Duodenal mucosa (tissue), 2 donors: ENCODE data around the gene RDH11.
"Not testable (repeated sequence)": the region's sequence is repeated elsewhere in the genome, so short reads cannot be mapped to it uniquely, and the experiment has no call there.

ENCODE experiments used
- H3K27ac ChIP-seq: one replicate; pipeline ENCODE4 v1.7.0; 2013; ENCODE audit warnings: low read depth, low read length
- H3K27me3 ChIP-seq, 2 donors: one replicate each; pipeline ENCODE4 v1.7.0; 2013; ENCODE audit warnings: low read length in 2 of 2, control low read depth in 1 of 2; ENCODE audit not compliant: insufficient read depth in 2 of 2, control insufficient read depth in 1 of 2
- H3K36me3 ChIP-seq, 2 donors: one replicate each; pipeline ENCODE4 v1.7.0; 2013; ENCODE audit warnings: low read length in 2 of 2, control low read depth in 1 of 2; ENCODE audit not compliant: insufficient read depth in 2 of 2, control insufficient read depth in 1 of 2
- H3K4me1 ChIP-seq, 2 donors: one replicate each; pipeline ENCODE4 v1.7.0; 2013; ENCODE audit warnings: low read length in 2 of 2, control low read depth in 1 of 2; ENCODE audit not compliant: insufficient read depth in 2 of 2, control insufficient read depth in 1 of 2
- H3K4me3 ChIP-seq, 2 donors: one replicate each; pipeline ENCODE4 v1.7.0; 2013; ENCODE audit warnings: low read length in 2 of 2, low read depth in 1 of 2
- H3K9ac ChIP-seq, 2 donors: one replicate each; pipeline ENCODE4 v1.7.0; 2013; ENCODE audit warnings: low read length in 2 of 2, low read depth in 1 of 2
- H3K9me3 ChIP-seq, 2 donors: one replicate each; pipeline ENCODE4 v1.7.0; 2013; ENCODE audit warnings: low read length in 2 of 2, control low read depth in 1 of 2; ENCODE audit not compliant: control insufficient read depth in 1 of 2

The RDH11 gene

DNA sequence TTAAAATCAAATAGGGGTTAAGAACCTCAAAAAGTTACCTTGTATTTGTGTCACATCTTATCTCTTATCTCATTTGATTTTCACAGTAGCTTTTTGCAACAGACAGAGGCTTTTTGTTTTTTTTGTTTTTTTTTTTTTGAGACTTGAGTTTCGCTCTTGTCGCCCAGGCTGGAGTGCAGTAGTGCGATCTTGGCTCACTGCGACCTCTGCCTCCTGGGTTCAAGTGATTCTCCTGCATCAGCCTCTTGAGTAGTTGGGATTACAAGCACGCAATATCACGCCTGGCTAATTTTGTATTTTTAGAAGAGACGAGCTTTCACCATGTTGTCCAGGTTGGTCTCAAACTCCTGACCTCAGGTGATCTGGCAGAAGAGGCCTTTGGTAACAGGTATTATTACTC lies 31.8 kb upstream of the RDH11 start:
- no peak overlapping the region for H3K27ac ChIP-seq

DNA sequence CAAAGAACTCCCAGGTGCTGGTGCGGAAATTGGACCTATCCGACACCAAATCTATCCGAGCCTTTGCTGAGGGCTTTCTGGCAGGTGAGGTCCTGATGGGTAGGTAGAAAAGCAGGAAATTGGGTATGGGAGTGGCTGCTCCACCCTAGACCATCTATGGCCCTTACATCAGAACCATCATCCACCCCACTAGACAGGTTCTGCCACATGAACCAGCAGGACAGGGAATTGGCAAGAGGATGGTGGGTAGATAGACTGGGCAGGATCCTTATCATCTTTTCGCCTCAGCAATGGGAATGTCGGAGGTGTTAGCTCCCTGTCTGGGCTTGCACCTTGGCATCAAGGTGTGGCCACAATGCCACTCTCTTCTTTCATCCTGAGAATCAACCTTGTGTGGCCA lies 29.6 kb upstream of the RDH11 start:
- Histone ChIP-seq H3K27ac (no peak overlapping the region), H3K9me3 (no peaks in the 10 kb centered on the region), H3K36me3 (no peaks in the 10 kb centered on the region), H3K27me3 (peaks cover 0 to 5% of the 10 kb centered on the region in 2 donors), H3K9ac (no peak overlapping the region), H3K4me1 (peaks cover 14% of the 10 kb centered on the region in 2 donors), H3K4me3 (no peak overlapping the region)

More for the DNA sequence above, 31.8 kb upstream of the RDH11 start:
- H3K9me3 ChIP-seq, result no peaks in the 10 kb centered on the region
- peaks cover 0 to 5% of the 10 kb centered on the region in 2 donors for H3K27me3 ChIP-seq
- H3K4me1 ChIP-seq, result peaks cover 14% of the 10 kb centered on the region in 2 donors
- no peak overlapping the region for H3K4me3 ChIP-seq
- no peaks in the 10 kb centered on the region for H3K36me3 ChIP-seq
- H3K9ac ChIP-seq, result no peak overlapping the region

DNA sequence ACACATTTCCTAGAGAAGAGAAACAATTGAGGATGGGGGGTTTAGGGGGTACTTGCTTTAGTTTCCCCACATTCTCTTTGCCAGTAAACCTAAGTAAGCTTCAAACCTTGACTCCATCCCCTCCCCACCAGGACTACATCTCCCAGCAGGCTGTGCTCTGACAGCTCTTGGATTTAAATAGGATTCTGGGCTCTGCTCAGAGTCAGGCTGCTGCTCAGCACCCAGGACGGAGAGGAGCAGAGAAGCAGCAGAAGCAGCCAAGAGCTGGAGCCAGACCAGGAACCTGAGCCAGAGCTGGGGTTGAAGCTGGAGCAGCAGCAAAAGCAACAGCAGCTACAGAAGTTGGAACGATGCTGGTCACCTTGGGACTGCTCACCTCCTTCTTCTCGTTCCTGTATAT lies 26.7 kb upstream of the RDH11 start:
- no peak overlapping the region for H3K27ac ChIP-seq
- H3K4me3 ChIP-seq, result no peak overlapping the region
- H3K36me3 ChIP-seq, result no peaks in the 10 kb centered on the region

DNA sequence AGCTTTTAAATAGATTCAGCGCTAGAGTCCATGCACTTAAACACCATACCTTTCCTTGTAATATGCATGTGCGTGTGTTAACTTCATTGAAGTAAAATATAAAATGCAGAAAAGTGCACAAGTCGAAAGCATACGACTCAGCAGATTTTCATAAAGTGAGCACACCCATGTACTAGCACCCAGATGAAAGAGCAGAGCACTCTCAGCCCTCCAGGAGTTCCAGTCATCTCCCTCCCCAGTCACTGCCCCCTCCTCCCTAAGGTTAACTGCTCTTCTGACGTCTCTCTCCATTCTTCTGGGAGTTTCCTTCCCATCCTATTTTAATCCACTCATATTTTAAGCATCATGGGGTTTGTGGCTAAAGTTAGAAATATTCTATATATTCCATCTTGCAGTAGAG lies 26.3 kb upstream of the RDH11 start:
- Histone ChIP-seq H3K4me1 (no peaks in the 10 kb centered on the region), H3K9ac (no peak overlapping the region), H3K27me3 (peaks cover 0 to 5% of the 10 kb centered on the region in 2 donors), H3K4me3 (no peak overlapping the region), H3K9me3 (no peaks in the 10 kb centered on the region), H3K36me3 (no peaks in the 10 kb centered on the region), H3K27ac (no peak overlapping the region)

More for the DNA sequence above, 26.7 kb upstream of the RDH11 start:
- Histone ChIP-seq H3K4me1 (no peaks in the 10 kb centered on the region), H3K27me3 (peaks cover 0 to 5% of the 10 kb centered on the region in 2 donors), H3K9me3 (no peaks in the 10 kb centered on the region), H3K9ac (no peak overlapping the region)

DNA sequence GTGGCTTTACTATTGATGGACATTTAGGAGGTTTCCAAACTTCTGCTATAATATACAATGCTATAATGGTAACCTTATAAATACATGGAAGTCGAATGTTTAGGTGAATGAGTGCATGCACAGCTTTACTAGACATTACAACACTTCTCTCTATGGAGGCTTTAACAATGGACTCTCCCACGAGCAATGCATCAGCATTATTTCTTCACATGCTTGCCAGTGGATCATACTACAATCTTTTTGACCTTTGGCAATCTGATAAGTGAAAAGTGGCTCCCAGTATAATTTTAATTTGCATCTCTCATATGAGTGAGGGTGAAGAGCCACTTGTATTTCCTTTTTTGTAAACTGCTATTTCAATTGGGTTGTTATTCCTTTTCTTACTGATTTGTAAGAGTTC lies 24.3 kb upstream of the RDH11 start:
- H3K9me3 ChIP-seq, result no peaks in the 10 kb centered on the region
- H3K9ac ChIP-seq, result no peak overlapping the region
- H3K36me3 ChIP-seq, result no peaks in the 10 kb centered on the region
- H3K27ac ChIP-seq, result no peak overlapping the region
- no peak overlapping the region for H3K4me3 ChIP-seq
- no peaks in the 10 kb centered on the region for H3K27me3 ChIP-seq
- no peaks in the 10 kb centered on the region for H3K4me1 ChIP-seq

DNA sequence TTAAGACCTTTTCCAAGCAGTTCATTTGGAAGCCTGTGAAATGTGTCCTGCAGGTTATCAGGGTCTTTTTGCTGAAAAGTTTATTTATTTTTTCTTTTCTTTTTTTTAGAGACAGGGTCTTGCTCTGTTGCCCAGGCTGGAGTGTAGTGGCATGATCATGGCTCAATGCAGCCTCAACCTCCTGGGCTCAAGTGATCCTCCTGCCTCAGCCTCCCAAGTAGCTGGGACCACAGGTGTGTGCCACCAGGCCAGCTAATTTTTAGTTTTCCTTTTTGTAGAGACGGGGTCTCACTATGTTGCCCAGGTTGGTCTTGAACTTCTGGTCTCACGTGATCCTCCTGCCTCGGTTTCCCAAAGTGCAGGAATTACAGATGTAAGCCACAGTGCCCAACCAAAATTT lies 23.8 kb upstream of the RDH11 start:
- H3K27ac ChIP-seq, H3K27me3 ChIP-seq, H3K36me3 ChIP-seq, H3K9me3 ChIP-seq, H3K4me1 ChIP-seq, H3K9ac ChIP-seq, H3K4me3 ChIP-seq: not testable (repeated sequence)

DNA sequence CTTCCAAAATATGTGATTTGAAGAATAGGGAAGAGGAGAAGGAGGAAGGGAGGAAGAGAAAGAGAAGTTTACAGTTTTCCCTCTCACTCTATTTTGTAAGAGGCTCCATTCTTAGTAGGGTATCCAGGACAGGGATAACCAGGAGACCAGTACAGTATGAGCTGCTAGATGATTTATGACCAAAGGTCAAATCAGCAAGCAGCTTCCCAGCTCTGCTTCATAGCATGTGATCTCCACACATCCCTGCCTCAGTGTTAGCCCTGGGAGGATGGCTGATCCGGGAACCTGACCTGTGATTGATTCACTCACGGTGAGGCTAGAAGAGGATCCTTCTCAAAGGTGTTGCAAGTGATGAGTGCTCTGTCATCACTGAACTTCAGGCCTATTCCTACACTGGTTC lies 22.7 kb upstream of the RDH11 start:
- H3K27me3 ChIP-seq, result no peaks in the 10 kb centered on the region
- H3K9ac ChIP-seq, result no peak overlapping the region
- no peaks in the 10 kb centered on the region for H3K9me3 ChIP-seq
- no peak overlapping the region for H3K27ac ChIP-seq
- H3K36me3 ChIP-seq, result no peaks in the 10 kb centered on the region
- H3K4me3 ChIP-seq, result no peak overlapping the region
- H3K4me1 ChIP-seq, result no peaks in the 10 kb centered on the region

DNA sequence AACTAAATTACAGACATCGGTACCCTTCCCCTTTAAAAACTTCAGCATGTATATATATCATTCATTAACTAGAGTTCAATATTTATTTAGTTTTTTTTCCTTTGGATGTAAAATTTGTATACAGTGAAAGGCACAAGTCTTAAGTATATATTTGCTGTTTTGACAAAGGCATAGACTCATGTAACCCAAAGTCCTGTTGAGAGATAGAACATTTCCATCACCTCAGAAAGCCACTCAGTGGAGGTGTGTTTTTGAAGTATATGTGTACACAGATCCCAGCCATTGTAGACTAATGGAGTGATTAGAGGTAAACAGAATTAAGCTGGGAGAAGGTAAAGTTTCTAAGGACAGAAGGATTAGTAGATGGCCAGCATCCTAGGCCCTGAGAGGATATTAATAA lies 21.5 kb upstream of the RDH11 start:
- Histone ChIP-seq H3K27me3 (no peaks in the 10 kb centered on the region), H3K4me1 (no peaks in the 10 kb centered on the region)

DNA sequence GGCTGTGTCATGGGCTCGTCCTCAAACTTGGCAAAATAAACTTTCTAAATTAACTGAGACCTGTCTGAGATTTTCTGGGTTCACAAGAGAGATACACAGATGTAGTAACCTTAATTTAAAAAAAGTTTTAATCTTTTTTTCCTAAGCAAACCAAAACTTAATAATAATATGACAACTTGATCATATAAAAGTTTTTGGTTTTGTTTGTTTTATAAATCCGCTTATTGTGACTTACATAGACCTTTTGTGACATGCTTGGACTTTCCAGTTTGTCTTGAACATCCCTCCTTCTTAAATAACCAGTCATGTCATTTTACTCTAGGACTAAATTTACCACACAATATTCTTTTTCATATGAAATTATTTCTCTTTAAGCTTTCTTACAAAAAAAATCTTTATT lies 14.6 kb upstream of the RDH11 start:
- Histone ChIP-seq H3K27me3 (no peaks in the 10 kb centered on the region), H3K4me3 (no peak overlapping the region), H3K9ac (no peak overlapping the region), H3K9me3 (peaks cover 2% of the 10 kb centered on the region in 2 donors), H3K4me1 (no peaks in the 10 kb centered on the region), H3K36me3 (no peaks in the 10 kb centered on the region), H3K27ac (no peak overlapping the region)

More for the DNA sequence above, 21.5 kb upstream of the RDH11 start:
- Histone ChIP-seq H3K27ac (no peak overlapping the region), H3K9me3 (no peaks in the 10 kb centered on the region), H3K9ac (no peak overlapping the region), H3K36me3 (no peaks in the 10 kb centered on the region), H3K4me3 (no peak overlapping the region)

DNA sequence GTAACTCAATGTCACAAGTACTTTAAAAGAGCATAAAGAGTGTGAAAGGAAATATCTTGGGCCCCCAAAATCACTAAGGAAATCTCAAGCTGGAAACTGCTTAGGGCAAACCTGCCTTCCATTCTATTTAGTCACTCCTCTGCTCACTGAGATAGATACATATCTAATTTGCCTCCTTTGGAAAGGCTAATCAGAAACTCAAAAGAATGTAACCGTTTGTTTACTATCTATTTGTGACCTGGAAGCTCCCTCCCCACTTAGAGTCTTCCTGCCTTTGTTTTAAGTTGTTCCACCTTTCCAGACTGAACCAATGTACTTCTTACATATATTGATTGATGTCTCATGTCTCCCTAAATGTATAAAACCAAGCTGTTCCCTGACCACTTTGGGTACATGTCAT lies 14.2 kb upstream of the RDH11 start:
- H3K27ac ChIP-seq, H3K27me3 ChIP-seq, H3K4me1 ChIP-seq, H3K9ac ChIP-seq, H3K4me3 ChIP-seq, H3K36me3 ChIP-seq, H3K9me3 ChIP-seq: not testable (repeated sequence)

DNA sequence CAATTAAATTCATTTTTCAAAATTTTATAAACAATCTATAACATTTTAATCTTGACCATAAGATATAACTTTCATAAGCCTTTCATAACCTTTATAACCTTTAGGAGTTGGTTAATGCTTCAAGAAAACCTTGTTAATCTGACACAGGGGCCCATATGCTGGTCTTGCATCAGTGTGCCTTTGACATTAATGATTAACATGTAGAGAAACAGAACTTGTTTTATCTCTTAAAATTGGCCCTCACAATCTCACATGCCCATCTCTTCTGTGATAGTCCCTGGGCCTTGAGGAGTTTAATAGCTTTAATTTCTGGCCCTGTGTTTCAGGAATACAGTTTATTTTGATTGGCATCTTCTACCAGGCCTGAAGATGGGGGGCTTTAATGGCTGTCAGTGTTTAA lies 13.8 kb upstream of the RDH11 start:
- not testable (repeated sequence) for H3K27me3 ChIP-seq, H3K4me3 ChIP-seq, H3K36me3 ChIP-seq, H3K4me1 ChIP-seq, H3K9me3 ChIP-seq, H3K27ac ChIP-seq, H3K9ac ChIP-seq
